ENCODE data around the gene ECHS1.
A peak's percentile ranks its signal among the peaks of the same experiment; 100 is the strongest.
"Not testable (repeated sequence)": the region's sequence is repeated elsewhere in the genome, so short reads cannot be mapped to it uniquely, and the experiment has no call there.

ECHS1 gene

DNA sequence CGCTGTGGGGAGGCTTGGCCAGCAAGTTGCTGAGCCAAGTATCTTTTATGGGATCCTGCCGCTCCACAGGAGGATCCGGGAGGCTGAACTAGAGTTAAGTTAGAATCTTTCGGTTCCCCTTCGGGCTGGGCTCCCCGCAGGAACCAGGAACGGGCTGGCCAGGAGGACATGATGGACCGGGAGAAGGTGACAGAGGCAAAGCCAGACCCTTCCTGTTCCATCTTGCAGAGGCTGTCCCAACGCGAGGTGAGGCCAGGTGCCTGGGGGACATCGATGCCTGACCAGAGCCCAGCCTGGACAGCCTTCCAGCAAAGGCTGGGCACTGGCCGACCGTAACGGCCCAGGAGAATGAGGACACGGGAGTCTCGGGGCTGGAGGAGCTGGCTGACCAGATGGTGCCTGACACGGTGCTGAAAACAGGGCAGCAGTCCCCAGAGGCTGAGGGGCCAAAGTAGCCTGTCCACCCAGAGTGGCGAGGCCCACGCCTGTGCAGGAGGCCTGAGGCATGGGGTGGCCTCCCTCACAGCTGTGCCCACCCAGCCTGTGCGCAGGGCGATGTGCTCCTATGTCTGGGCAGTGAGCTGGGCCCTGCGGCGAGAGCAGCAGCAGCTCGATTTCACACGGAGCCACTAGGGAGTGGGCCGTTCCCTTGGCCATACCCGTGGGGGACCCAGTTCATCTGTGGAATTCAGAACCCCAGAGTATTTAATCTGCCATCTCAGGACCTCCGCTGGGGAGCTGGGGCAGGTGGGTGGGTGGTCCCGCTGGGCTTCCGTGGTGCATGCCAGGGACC, 4.1 kb upstream of the ECHS1 start:
- DNase-seq, result no peak

DNA sequence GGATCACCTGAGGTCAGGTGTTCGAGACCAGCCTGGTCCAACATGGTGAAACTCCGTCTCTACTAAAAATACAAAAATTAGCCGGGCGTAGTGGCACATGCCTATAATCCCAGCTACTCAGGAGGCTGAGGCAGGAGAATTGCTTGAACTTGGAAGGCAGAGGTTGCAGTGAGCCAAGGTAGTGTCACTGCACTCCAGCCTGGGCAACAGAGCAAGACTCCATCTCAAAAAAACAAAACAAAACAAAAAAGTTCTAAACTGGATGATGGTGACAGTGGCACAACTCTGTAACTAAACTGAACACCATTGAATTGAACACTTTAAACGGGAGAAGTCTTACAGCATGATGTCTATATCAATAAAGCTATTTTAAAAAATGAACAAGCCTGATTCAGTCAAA, 3.0 kb upstream of the ECHS1 start:
- not testable (repeated sequence) for DNase-seq

DNA sequence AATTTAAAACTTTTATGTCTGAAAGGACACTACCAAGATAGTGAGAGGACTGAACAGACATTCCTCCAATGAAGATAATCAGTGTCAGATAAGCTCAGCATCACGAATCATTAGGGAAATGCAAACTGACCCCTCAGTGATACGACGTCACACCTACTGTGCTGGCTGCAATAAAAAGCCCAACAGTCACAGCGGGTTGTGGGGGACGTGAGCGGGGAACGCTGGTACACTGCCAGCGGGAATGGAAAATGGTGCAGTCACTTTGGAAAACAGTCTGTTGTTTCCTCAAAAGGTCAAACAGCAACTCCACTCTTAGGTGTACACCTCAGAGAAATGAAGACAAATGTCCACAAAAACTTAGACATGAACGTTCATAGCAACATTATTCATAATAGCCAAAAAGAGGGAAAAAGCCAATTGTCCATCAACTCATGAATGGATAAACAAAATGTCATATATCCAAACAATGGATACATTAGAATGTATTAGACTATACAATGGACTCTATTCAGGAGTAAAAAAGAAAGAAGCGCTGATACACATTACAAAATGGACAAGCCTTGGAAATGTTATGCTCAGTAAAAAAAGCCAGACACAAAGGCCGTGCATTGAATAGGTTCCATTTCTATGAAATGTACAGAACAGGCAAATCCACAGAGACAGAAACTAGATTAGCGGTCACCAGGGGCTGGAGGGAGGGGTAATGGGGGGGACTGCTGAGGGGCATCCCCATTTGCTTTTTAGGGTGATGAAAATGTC, 2.4 kb upstream of the ECHS1 start:
- DNase-seq, result no peak

DNA sequence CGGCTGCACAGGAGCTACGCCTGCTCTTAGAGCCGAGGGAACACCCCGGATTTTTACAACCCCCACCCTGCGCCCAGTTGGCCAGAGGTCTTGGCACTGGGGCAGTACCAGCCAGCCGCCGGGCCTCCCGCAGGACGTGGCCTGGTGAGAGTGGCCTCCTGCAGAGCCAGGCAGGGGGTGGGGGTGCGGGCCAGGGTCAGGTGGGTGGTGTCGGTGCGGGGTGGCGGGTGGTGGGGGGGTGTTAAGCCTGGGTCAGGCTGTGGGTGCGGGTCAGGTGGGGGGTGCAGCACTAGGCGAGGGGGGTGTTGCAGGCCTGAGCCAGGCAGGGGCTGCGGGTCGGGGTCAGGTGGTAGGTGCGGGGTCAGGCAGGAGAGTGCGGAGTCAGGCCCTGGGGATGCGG, 647 bp downstream of the ECHS1 start:
- DNase-seq, result no peak

DNA sequence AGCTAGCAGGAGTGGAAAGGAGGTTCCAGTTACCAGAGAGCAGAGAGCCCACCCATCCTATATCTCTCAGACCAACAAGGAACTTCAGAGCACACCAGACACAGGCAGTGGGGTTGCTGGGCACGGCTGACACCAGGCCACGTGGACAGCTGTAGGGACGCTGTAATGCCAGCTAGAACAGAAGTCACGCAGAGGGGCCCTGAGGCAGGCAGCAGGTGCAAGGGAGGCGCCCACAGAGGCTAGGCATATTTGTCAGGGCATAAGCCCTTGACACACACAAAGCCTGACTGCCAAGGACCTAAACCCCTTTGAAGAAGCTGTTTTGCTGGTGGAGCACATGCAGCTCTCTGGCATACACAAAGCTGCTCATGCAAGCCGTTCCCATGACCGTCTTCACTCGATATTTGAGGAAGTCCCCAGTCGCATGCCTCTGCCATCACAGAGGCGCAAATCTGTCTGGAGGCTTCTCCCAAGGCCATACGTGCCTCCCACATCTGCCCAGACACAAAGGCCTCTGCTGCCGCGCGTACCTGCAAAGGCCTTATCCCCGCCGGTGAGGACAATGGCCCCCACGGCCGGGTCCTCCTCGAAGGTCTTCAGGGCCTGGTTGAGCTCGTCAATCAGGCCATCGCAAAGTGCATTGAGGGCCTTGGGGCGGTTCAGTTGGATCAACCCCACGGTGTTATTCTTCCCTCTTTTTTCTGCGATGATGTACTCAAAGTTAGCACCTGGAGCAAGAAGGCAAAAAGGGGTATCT, 2.9 kb downstream of the ECHS1 start:
- DNase-seq, result no peak

DNA sequence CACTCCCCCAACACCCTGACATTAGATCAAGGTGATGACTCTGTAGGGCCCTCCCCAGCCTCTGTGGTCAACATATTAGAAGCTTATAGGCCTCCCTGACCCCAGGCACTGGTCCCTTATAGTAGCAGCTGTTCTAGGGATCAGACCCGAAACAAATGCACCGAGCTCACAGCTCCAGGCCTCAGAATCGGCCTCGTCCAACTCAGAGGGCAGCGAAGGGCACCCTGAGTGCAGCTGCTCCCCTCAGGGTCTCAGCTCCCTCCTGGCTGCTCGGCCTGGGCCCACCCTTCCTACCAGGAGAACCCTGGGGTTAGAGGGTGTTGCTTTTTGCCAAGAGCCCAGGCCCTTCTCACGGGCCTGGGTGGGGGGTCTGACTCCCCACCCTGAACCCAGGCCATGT, 5.0 kb downstream of the ECHS1 start:
- no peak for DNase-seq

DNA sequence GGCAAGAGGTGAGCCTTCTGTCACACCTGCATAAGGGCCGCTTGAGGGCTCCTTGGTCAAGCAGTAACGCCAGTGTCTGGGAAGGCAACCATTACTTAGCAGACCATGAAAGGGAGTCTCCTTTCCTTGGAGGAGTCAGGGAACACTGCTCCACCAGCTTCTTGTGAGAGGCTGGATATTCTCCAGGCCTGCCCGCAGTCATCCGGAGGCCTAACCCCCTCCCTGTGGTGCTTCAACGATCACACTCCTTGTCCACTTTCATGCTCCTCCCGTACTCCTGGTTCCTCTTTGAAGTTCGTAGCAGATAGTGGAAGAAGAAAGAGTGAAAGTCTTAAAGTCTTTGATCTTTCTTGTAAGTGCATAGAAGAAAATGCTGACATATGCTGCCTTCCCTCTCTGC, 5.7 kb downstream of the ECHS1 start:
- not testable (repeated sequence) for DNase-seq

DNA sequence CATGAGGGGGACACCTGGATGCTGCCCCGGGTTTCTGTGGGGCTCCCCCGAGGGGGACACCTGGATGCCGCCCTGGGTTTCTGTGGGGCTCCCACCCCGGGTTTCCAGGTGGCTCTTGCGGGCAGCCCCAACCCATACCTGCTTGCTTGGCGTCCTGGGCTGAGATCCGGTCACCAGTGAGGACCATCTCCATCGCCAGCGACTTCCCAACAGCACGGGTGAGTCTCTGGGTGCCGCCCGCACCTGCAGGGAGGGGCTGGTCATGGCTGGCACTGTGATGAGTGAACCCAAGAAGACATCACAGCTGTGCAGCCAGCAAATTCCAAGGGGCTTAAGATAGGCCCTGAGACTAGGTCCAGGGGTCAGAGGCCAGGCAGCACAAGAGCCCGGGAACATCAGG, 6.4 kb downstream of the ECHS1 start:
- DNase-seq, result no peak

DNA sequence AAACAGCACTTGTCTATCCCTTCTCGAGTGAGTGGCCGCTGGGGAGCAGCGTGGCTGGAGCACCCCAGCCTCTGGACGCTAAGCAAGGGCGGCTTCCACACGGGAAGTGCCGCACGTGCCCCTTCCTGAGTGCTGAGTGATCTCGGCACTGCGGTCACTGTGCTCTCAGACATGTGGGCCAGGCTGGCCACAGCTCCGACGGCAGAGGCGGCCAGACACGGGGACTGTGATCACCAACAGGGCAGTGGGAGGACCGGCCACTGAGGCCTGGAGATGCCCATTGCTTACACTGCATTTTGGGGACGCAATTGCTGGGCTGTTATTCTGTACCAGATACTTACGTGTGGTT, 7.0 kb downstream of the ECHS1 start:
- no peak for DNase-seq

DNA sequence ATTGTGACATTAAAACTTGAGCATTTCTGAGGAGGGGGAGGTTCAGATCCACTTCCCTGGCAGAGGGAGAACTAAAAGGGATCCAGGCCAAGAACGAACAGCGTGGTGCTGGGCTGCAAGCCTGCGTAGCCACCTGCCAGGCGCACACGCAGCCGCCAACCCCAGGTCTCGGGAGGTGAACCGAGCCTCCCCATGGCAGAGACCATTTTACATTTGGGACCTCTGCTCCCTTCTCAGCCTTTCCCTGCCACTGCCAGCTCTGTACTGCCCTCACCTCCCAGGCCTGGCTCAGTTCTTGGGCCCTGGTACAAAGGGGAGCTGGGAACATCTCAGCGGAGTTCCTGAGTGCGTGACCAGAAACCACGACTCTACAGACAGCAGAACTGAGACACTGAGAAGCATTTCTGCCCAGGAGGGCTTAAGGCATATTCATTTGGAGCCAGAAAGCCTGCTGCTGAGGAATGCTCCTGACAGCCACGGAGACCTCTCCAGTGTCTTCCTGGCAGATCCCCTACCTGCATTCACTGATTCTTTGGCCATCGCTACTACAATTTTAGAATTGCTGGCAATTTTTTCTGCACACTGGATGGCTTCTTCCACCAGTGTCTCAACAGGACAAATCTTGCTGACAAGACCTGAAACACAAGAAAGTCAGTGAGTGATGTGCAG, 7.6 kb downstream of the ECHS1 start:
- DNase-seq, result no peak

DNA sequence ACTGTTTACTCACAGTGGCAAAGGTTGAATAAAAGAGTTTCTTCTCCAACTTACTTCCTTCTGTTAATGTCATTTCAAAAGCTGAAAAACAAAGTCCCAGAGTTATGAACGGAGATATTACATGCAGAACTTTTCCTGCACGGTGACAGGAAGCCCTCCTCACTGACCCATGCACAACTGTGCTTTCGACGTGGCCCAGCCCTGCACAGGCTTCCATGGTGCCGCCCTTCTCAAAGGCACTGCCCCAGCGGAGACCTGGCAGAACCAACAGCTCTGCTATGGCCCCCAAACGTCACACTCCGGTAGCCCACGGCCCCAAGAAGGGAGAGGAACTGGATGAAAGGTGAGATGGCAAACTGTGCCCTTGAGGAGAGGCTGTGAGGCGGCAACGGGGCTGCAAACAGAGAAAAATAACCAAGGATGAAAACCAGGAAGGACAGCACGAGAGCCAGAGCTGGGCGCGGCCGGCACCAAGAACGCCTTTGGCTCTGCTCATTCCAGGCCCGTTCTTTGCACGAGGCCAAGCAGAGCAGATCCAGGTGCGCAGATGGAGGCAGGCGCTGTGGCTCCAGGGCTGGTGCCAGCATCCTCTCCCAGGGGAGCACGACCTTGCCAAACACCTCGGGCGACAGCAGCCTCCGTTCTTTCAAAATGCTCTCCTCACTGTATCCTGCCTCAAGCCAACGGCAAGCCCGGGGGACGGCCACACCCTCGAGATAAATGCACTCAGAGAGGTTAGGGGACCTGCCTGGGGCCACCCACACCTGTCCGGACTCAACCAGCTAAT, 8.3 kb downstream of the ECHS1 start:
- no peak for DNase-seq

DNA sequence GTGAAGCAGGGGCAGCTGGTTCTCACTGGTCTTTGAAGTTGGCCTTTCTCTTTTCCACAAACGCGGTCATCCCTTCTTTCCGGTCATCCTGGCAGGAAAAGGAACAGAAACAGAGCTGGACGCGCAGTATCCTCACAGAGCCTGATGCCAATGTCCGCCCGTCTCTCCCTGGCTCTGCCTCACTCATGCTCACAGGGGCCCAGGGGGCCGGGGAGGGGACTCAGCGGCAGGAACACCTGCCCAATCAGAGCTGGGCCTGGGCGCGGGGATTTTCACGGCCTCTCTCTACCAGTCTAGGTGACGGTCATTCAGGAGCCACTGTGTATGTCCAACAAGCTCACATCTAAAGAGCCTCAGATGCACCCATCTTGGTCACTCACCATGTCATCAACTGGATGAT, 10.3 kb downstream of the ECHS1 start:
- DNase-seq, result no peak

DNA sequence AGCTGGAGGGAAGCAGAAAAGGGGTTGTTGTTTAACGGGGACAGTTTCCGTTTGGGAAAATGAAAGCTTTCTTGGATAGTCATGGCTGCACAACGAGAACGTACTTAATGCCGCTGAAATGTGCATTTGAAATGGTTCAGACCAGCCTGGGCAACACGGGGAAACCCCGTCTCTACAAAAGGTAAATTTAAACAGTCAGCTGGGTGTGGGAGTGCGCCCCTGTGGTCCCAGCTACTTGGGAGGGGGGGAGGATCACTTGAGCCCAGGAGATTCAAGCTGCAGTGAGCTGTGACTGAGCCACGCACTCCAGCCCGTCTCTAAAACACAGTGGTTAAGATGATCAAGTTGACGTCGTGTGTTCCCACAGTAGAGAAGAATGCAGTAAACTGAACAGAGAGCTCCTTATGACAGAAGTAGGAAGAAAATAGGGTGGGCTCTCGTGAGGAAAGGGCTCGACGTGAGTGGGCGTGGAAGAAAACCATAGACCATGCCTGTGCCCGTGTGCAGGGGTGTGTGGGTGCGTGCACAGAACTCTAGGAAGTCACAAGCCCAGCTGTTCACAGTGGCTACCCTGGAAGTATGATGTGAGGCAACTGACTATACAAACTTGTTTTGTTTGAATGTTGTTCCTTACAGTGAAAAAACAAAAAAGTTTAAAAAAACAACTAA, 11.2 kb downstream of the ECHS1 start:
- DNase-seq, result no peak

DNA sequence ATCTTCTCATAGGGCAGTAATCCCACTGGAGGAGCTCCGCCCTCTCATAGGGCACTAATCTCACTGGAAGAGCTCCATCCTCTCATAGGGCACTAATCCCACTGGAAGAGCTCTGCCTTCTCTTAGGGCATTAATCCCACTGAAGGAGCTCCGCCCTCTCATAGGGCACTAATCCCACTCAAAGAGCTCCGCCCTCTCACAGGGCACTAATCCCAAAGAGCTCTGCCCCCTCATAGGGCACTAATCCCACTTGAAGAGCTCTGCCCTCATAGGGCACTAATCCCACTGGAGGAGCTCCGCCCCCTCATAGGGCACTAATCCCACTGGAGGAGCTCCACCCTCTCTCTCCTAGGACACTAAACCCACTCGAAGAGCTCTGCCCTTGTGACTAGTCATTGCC, 11.9 kb downstream of the ECHS1 start:
- DNase-seq, result no peak

DNA sequence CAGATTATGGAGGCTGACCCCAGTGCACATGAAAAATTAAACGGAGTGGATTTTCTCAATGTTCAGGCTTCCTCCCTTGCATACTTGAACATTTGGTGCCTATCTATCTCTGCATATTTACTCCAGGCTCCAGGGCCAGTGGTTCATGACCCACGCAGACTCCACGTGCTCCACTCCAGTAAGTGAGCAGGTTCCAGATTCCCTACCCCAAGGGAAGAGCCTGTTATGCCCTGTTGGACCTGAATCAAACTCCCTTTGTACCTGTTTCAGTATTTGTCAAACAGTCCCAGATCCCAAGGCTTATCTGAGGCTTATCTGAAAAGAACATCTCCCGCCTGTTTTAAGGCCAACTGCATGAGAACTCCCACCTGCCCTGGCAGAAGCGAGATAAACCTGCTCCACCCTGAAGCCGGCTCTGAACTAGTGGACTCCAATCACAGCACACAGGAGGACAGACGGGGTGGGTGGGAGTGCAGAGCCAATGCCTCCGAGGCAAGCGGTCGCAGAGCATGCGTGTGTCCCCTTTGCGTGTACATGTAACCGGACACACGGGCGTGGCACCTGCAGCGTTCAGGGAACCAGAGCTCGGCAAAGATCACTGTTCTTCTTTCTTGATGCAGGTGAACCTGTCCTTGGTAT, 13.1 kb downstream of the ECHS1 start:
- no peak for DNase-seq

DNA sequence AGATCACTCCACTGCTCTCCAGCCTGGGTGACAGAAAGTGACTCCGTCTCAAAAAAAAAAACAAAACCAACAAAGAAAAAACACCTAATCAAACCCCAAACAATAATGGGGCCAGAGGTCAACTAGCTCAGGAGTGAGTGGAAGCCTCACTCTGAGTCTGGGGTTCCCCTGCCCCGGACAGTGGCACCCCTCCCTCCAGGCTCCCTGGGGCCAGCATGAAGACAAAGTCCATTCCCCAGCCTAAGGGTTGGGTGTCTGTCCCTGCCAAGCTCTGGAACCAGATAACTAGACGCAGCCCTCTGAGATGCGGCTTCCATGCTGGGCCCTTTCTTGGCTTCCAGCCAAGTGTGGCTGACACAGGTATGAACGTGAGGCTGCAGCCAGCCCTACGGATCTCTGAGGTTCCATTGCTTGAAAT, 13.6 kb downstream of the ECHS1 start:
- no peak for DNase-seq

DNA sequence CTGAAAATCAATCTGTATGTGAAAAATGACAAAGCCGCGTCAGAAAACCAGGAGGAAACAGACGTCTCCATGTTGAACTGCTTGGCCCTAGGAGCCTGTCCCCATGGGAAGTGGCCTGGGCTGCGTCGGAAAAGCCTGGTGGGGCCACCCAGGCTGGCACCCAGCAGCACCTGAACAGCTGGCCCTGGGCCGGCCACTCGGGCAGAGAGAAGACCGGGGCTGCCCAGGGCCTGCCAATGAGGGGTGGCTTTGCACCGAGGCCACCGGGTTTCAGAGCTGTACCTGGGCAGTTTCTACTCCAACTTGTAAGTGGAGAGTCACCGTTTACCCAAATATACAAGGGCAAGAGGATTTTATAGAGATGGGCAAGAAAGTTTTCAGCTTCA, 14.2 kb downstream of the ECHS1 start:
- no peak for DNase-seq

DNA sequence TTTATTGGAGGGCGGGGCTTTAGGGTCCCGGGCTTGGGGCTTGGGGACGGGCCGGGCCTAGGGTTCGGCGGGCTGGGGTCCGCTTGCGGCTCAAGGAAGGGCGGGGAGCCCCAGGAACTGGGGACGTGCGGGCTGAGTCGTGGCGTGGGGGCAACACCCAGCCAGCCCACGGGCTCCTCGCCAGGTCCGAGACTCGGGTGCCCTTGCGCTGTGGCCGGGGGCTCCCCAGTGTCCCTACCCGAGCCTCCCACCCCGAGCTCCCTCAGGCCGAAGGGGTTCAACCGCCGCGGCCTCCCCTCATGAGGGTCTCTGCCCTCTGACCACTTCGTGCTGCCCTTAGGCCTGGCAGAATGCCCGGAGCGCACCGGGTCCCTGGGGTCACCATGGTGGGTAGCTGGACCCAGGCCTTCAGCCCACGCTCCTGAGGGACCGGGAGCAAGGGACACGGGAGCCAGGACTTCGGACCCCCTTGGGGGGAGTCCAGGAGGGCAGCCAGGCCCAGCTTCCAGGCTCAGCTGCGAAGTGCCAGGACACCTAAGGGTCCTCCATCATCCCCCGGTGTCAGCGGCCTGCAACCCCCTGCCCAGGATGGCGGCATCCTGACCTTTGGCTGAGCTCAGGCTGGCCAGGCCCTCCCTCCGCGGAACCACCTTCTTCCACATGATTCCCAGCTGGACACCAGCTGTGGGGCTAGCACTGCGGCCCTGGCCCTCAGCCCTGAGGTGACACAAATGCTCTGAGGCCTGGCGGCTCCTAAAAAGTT, 14.8 kb downstream of the ECHS1 start:
- no peak for DNase-seq

DNA sequence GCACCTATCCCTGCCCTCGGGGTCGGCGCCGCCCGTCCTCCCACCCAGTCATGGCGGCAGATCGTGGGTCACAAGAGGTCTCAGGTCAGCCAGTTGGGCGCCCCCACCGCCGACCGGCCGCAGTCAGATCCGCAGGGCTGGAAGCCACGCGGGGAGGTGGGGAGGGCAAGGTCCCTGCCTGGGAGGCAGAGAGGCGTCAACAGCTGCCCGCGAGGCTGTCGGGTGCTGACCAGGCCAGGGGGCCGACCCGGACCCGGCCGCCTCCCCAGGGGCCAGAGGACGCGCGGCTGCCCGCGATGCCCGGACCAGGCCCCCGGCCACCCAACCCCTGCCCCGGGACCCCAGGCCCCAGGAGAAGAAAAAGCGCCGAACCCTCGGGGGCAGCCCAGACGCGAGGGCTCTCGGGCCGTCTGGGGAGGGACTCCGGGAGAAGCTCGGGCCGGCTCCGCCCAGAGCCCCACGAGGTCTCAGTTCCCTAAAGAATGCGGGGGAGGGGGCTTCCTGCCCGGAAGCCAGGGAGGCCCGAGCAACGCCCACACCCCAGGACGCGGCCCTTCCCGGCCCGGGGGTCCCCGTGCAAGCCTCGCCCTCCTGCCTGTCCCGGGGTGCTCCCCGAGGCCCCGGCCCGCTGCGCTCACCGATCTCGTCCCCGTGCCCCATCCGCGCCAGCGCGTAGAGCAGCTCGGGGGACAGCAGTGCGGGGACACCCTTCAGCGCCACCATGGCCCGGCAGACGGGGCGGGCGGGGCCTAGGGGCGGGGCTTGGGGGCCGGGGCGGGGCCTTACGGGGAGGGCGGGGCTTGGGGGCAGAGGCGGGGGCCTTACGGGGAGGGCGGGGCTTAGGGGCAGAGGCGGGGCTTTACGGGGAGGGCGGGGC, 15.6 kb downstream of the ECHS1 start, which contains the start of gene FUOM:
TSS of gene FUOM (minus strand) at position 735 of the 877 bp plus-strand sequence. CDS start at position 723, 12 bp downstream.
- DNase-seq, result peak; percentile 58
